ENCODE measurements around the gene ATP2B2.
A peak's percentile ranks its signal among the peaks of the same experiment; 100 is the strongest.

The ATP2B2 gene

DNA sequence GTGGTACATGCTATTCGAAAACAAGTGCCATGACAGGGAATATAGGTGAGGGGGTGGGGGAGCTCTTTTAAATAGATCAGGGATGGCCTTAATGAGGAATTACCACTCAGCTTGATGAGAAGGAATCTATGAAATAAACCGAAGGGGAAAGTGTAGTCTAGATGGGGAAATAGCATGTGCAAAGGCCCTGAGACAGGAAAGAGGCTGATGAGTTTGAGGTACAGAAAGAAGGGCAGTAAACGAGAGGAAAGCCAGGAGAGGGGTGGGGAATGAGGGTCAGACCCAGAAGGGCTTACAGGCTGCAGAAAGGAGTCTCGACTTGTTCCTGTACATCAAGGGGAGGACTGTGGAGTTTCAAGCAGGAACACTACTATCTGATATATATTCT is 12.2 kb downstream of the ATP2B2 start:
- no peak for DNase-seq (ENCODE audit: low spot score)

DNA sequence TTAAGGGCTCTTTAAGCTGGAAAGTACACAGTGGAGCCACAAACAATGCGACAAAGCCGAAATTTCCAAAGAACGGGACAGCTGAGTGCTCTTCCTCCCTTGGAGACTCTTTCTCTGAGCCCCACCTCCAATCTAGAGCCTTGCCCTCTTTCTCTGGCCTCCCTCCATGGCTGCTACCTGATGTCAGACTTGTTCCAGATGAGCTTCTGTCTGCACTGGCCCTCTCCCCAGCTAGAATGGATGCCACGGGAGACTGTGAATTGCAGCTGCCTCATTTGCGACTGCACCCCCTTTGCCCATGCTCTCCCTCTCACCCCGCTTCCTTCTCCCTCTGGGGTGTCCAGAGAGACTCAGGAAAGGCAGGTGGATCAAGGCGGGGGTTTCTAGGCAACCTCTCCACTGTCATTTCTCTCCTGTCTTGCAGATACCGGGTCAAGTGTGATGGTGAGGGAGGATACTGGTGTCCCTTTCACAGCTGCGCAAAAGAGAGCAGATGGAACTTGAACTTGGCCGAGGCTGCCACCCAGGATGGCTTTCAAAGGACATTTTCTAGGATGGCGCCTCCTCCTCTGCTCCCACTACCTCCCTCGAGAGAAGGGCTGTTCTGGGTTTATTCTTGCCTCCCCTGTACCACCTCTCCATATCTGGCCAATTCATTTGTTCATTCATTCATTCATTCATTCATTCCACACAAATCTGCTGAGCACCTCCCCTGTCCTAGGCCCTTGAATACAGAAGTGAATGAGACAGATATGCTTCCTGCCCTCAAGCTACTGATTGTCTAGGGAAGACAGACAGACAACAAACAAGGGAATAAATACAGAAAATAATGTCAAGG is 12.8 kb downstream of the ATP2B2 start:
- DNase-seq (ENCODE audit: low spot score) = no peak

DNA sequence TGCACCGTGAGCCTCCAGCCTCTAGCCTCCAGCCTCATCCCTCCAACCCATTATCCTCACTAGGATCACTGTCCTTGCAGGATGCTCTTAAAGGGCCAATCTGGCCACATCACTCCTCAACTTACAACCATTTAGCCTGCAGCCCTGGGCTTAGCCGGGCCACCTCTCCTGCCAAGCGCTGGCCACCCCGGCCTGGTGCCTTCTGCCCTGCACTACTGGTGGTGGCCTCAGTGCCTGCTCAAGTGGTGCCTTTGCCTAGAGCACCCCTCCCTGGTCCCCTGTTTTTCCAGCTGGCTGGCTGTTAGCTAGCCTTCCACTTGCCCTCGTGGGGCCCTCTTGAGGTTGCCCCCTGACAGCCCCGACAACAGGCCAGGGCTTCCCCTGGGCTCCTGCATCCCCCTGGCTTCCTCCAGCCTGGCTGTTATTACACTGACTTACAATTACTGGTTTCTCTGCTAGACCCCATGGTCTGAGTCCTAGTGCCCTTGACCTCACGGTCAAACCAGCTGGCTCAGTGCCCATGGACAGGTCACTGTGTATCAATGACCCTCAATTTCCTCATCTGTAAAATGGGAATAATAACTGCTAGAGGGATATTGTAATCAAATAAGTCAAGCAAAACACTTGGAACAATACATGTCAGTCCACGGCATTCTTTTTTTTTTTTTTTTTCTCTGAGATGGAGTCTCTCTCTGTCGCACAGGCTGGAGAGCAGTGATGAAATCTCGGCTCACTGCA is 15.5 kb downstream of the ATP2B2 start:
- DNase-seq (ENCODE audit: low spot score) = no peak

DNA sequence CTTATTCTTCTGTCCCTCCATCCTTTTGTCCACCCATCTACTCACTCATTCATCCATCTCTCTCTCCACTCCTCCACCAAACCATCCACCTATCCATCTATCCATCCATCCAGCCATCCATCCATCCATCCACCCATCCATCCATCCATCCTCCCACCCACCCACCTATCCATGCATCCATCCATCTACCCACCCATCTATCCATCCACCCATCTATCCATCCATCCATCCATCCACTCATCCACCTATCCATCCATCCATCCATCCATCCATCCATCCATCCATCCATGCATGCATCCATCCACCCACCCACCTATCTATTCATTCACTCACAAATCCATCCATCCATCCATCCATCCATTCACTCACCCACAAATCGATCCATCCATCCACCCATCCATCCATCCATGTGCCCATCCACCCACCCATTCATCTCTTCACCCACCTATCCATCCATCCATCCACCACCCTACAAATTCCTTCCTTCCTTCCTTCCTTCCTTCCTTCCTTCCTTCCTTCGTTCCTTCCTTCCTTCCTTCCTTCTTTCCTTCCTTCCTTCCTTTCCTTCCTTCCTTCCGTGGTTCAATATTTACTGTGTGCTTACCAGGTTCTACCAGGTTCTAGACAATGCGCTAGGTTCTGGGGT is 17.3 kb downstream of the ATP2B2 start:
- no peak for DNase-seq (ENCODE audit: low spot score)

DNA sequence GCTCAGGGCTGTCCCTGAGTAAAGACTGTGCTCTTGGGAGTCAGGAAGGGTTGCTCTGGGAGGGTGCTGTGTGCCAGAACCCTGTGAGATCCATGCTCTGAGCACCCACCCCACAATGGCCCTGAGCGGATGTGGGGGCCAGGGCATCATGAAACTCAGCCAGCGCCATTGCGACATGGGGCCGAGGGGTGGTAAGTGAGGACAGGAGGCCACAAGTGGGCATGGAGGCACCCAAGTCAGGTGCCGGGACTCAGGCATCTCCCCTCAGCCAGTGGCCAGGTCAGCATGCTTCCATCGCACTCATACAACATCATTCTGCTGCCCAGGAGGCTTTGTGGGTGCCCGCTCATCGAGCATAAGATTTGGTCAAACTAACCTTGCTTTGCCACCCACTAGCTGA is 19.6 kb downstream of the ATP2B2 start:
- no peak for DNase-seq (ENCODE audit: low spot score)

DNA sequence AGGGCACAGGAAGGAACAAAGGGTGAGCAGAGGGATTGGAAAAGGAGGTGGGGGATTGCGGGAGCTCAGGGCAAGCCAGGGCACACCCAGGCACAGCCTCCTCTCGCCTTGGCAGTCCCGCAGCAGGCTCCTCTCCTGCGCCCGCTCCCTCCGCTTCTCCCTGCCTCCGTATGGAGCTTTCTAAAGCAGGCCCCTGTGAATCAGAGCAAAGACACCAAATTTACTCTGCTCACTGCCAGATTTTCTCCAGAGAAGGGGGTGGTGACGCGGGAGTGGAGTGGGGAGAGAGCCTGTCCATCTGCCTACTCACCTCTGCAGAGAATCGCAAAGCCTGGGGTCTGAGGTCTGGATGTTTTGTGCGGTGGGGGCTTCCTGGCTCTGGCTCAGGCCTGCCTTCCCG is 20.0 kb downstream of the ATP2B2 start:
- DNase-seq (ENCODE audit: low spot score) = no peak

DNA sequence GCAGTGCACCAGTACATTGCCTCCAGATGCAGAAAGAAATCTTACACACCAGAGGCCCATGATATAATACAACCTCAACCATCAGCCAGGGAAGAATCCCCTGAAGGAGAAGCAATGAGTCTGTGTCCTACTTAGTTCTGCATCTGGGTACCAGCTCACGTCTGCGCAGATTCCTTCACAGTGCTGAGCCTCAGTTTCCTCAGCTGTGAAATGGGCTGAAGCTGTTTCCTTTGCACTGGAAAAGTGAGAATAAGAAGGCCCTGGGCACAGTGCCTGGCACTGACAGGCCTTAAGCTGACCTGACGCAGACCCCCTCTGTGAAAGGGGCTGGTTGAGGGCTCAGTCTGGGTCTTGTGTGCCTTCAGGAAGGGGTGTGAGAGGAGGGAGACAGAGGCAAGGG is 20.7 kb downstream of the ATP2B2 start:
- no peak for DNase-seq (ENCODE audit: low spot score)

DNA sequence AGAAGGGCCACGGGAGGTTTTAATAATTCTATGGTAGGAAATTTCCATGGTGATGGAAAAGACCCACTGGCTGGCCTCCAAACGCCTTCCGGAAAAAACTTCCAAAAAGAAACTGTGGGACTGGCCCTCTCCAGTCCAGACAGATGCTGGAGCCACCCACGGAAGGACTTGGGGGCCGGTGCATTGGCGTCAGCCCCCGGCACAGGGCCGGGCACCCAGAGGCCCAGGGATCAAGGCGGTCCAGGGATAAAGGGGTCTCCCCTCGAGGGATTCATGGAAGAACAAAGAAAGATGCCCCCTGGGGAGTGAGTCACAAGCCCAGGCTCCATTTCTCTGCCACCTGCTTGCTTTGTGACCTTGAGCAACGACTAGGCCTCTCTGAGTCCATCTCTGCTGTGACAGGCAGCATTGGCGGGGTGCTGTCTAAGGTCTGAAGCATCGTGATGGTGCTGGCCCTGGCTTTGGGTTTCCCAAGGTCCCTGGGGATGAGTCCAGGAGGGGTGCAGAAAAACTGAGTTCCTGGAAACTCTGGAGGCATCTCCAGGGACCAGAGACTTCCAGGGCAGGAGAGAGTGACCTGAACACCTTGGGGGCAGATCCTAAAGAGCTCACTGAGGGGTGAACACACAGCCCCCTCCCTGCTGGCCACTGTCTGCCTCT is 21.6 kb downstream of the ATP2B2 start:
- DNase-seq (ENCODE audit: low spot score) = no peak

DNA sequence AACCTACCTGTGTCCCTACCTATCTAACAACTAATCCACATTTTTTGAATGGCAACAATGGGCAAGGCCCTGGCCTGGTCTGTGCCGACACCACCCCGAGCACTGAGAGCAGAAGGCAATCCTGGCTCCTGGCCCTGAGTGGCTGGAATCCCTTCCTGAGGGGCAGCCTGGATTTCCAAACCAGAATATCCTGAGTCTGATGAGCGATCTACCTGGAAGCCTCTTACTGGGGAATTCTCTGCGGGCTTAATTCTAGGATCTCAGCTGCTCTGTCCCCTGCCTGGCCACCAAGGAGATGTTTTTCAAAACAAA is 22.1 kb downstream of the ATP2B2 start:
- DNase-seq (ENCODE audit: low spot score) = no peak

DNA sequence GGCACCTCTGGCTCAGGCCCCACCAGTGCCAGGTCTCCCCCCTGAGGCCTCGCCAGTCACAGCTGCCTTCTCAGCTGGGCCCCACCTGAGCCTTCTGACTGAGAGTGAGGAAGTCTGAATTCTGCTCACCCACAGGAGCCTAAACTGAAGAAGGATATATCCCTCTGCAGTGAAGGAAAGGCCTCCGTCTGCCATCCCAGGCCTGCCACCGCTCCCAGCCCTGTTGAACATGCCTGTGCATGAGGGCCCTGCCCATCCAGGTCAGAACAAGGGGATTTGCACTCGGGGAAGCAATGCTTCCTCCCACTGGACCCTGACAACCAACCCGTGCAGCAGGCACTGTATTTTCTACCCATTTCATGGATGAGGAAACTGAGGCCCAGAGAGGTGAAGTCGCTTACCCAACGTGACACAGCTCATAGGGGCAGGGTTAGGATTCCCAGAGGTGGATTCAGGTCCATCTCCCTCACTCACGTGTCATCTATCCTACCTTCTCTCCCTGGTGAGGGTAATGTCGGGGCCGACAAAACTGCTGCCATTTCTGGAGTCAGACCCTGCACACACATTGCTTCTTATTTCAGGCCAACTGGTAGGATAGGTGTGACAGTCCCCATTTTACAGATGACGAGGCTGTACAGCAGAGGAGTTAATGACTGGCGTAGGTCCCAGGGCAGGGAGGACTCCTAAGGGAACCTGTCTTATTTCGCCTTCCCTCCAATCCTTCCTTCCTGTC is 22.6 kb downstream of the ATP2B2 start:
- no peak for DNase-seq (ENCODE audit: low spot score)

DNA sequence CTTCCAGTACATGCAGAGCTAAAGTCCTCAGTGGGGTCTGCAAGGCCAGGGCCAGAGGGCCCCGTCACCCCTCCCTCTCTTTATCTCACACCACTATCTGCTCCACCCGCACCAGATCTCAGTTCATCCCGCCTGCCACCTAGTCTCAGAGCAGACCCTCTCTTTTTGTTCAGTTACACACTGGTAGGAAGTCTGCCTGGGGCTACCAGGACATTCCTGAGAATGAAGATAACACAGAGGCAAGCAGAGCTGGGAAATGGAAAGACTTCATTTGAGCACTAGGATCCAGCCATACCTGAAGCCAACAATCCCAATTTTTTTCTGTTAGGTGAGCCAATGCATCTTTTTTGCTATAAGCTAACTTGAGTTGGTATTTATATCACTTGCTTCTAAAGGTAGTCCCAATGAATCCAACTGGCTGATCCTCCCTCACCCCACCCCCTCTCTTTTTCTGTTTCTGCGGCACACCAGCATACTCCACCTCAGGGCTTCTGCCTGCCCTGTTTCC is 24.5 kb downstream of the ATP2B2 start:
- no peak for DNase-seq (ENCODE audit: low spot score)

DNA sequence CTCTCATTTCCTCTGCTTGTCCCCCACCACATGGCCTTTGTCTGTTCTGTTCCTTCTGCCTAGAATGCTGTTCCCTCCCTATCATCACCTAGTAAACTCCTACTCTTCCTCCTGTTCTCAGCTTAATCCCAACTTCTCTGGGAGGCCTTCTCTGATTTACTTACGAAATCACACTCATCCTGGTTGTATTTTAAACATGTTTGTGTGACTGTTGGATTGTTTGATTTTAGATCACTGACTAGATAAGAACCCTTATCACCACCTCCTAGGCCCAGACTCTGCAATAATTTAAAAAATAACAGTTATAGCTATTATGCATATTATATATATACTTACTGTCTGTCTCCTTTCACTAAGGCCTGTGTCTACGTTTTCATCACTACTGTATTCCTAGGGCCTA is 26.1 kb downstream of the ATP2B2 start:
- DNase-seq (ENCODE audit: low spot score) = no peak

DNA sequence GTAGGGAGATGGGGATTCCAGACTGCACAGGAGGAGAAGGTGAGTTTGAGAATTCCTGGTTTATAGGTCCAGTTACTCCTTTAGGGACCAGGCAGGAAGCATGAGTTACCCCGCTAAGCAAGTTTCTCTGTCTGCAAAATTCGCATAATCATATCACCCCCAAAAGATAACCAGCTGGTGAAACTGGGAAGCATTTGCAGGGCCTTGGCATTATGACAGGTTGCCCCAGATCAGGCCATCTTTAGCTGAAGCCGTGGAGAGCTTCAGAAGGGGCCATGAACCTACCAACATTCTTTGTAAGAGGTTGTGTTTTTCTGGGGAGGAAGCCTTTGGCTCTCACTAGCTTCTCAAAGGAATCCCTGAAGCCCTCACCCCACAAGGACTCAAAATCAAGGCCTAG is 29.4 kb downstream of the ATP2B2 start:
- DNase-seq (ENCODE audit: low spot score) = no peak

DNA sequence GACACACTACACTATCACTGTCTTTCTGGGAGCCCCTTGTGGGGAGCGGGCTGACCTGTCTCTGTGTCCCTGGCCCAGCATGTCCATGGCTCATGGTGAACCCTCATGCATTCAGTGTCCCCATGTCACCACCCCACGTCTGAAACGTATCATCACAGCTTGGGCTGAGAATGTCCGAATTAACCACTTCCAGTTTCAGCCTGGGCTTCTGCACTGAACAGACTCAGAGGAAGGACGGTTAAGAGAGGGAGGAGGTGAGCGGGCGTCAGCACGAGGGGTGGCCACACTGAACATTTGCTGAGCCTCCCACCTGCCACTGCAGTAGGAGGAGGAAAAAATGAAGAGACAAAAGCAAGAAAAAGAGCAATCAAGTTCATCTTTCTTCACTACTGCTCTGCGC is 30.5 kb downstream of the ATP2B2 start:
- DNase-seq (ENCODE audit: low spot score) = no peak

DNA sequence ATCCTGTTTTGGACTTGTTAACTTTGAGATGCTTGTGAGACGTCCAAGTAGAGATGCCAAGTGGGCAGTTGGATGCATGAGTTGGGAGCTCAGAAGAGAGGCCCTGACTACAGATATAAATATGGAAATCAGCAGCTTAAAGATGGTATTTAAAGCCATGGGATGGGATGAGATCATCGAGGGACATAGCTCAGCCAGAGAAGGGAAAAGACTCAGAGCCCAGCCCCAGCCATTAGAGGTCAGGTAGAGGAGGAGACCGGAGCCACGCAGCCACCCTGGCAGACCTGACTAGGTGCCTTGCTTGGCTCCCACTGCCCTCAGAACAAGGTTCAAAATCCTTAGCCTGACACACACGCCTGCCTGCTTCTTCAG is 31.1 kb downstream of the ATP2B2 start:
- DNase-seq (ENCODE audit: low spot score) = no peak

DNA sequence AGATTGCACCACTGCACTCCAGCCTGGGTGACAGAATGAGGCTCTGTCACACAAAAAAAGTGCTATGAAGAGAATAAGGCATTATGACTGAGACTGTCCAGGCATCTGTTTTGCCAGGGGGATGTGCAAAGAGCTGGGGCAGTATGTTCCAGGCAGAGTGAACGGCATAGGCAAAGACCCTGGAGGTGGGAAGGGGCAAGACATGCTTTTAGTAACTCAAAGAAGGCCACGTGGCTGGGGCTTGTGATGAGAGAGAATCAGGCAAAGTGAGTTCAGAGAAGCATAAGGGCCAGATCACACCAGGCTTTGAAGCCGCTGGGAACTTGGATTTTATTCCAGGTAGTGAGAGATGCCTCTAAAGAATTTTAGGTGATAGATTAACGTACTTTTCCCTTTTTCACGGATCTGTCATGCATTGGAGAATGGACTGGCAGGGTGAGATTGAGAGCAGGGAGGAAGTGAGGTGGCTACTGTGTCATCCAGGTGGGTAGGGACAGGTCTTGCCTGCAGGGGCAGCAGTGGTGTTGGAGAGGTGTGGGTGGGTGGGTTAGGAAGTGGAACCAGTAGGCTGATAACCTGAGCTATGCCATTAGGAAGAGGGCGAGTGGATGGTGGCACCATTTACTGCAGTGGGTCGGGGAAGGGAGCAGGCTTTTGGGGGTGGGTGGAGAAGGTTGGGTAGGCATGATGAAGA is 31.7 kb downstream of the ATP2B2 start:
- no peak for DNase-seq (ENCODE audit: low spot score)

DNA sequence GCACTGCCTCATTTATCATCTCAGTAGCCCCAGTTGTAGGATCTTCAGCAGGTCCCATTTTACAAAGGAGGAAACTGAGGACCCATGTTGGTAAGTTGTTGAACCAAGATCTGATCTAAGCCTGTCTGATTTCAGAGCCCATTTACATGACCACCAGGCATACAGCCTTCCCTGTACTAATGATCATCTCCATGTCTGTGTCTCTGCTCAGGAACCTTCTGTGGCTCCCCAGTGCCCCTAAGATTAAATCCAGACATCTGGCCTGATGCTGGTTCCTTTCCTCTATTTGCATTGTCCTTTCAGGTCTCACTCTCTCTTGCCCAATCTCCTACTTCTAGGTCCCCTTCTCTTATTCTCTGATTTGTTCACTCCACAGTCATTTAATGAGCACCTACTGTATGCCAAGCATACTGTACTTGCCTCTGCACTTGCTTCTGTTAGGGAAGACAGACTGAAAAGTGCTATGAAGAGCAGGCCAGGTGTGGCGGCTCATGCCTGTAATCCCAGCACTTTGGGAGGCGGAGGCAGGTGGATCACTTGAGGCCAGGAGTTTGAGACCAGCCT is 32.4 kb downstream of the ATP2B2 start:
- no peak for DNase-seq (ENCODE audit: low spot score)

DNA sequence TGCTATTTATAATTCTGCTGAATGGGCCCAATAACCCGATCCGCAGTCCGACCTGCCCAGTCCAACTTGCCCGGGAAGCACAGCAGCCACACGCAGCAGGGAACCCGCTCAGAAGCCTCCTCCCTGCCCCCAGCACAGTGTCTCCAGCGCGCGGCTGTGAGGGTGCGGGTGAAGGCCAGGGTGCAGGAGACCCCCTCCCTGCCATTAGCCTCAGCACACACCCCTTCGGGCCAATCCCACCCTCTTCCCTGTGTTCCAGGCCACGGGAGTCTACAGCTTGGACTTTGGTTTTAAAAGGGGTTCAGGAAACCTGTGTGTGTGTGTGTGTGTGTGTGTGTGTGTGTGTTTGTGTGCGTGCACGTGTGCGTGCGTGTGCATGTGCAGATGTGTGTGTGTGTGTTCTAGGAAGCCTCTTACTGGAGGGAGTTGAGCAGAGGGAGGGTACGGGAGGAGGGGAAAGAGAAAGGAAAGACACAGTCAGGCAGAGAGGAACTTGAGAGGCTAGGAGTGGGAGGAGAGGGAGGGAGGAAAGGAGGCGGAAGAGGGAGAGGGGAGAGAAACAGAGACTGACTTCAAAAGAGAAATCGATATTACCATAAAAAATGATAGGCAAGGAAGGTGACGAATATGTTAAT is 34.2 kb downstream of the ATP2B2 start:
- DNase-seq (ENCODE audit: low spot score) = no peak

DNA sequence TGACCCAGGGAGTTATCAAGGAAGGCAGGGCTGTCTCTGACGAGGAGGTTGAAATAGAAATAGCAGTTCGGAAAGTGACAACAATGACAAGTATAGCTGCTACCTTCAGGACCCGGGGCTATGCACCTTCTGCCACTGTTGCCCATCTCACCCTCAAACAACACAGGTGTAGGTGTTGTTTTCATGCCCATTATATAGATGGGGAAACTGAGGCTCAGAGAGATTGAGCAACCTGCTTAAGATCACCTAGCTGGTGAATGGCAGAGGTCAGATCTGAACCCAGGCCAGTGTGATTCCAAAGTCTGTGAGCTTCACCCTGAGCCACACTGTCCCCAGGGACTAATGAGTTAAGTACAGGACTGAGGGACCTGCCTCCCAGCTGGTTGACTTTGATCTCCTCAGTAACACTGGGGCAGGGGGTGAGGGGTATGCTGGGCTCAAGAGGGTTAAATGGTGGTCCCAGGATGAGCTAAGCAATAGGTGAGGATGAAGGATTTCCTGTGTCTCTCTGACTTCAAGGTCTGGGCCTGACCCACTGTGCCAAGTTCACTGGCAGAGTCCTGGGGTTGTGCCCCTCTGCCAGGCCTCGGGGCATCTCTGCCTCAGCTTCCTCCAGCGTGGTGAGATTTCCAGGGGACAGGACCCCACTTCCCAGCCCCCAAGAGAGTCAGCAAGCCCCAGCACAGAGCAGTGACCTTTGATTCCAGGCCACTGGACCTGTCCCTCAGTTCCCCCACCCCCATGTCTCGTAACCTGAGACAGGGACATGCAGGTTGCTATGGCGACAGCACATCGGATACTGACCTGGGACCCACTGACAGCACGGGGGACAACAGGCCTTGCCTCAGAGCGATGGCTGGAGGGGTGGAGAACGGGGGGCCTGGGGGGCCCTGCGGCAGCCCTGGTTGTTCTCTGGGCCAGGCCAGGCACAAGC is 35.0 kb downstream of the ATP2B2 start:
- DNase-seq (ENCODE audit: low spot score) = peak; percentile 72
